Measurements from ENCODE around the gene NR2C2. TPM values are rescaled to one million over a fixed set of nuclear protein-coding genes. Genes with fewer than 3 reads are reported as not detected.

NR2C2 gene
- total RNA-seq, 3 donors from 2014 or later: 36.5 to 39.0 (median 38.8) TPM

GRCh38 chr3:14913926-14914778, 33.2 kb upstream of the NR2C2 start:
- H3K4me1 Mint-ChIP-seq (ENCODE audit: low read depth): no peaks in the 10 kb centered on the region
- no peaks in the 10 kb centered on the region for H3K36me3 Mint-ChIP-seq (ENCODE audit: insufficient read depth)
- no peak overlapping the region for H3K4me3 Mint-ChIP-seq
- DNase-seq (no peak), ATAC-seq (no peak)
- peaks cover 4% of the 10 kb centered on the region for H3K27me3 Mint-ChIP-seq (ENCODE audit: low read depth)
- H3K9me3 Mint-ChIP-seq: no peaks in the 10 kb centered on the region

GRCh38 chr3:14914779-14915117, 32.6 kb upstream of the NR2C2 start:
- no peak overlapping the region for H3K4me3 Mint-ChIP-seq
- DNase-seq: no peak
- H3K9me3 Mint-ChIP-seq: no peaks in the 10 kb centered on the region
- no peaks in the 10 kb centered on the region for H3K4me1 Mint-ChIP-seq (ENCODE audit: low read depth)
- no peak for ATAC-seq
- peaks cover 4% of the 10 kb centered on the region for H3K27me3 Mint-ChIP-seq (ENCODE audit: low read depth)
- H3K36me3 Mint-ChIP-seq (ENCODE audit: insufficient read depth): no peaks in the 10 kb centered on the region

- H3K4me3 Mint-ChIP-seq: no peak overlapping the region
- ATAC-seq (no peak), DNase-seq (no peak)
Observed at GRCh38 chr3:14915636-14916222, 31.7 kb upstream of the NR2C2 start.

GRCh38 chr3:14918356-14918860, 29.0 kb upstream of the NR2C2 start:
- ATAC-seq: no peak
- DNase-seq: no peak
- Mint-ChIP-seq H3K36me3 (ENCODE audit: insufficient read depth) (no peaks in the 10 kb centered on the region), H3K4me3 (no peak overlapping the region), H3K9me3 (no peaks in the 10 kb centered on the region), H3K27me3 (ENCODE audit: low read depth) (no peaks in the 10 kb centered on the region), H3K4me1 (ENCODE audit: low read depth) (no peaks in the 10 kb centered on the region)

More at GRCh38 chr3:14915636-14916222, 31.7 kb upstream of the NR2C2 start:
- H3K36me3 Mint-ChIP-seq (ENCODE audit: insufficient read depth): no peaks in the 10 kb centered on the region
- H3K9me3 Mint-ChIP-seq: no peaks in the 10 kb centered on the region
- H3K27me3 Mint-ChIP-seq (ENCODE audit: low read depth): peaks cover 4% of the 10 kb centered on the region
- H3K4me1 Mint-ChIP-seq (ENCODE audit: low read depth): no peaks in the 10 kb centered on the region

GRCh38 chr3:14920536-14920935, 26.8 kb upstream of the NR2C2 start:
- H3K27me3 Mint-ChIP-seq (ENCODE audit: low read depth): no peaks in the 10 kb centered on the region
- no peaks in the 10 kb centered on the region for H3K9me3 Mint-ChIP-seq
- H3K36me3 Mint-ChIP-seq (ENCODE audit: insufficient read depth): no peaks in the 10 kb centered on the region
- ATAC-seq (no peak), DNase-seq (no peak)
- H3K4me1 Mint-ChIP-seq (ENCODE audit: low read depth): no peaks in the 10 kb centered on the region
- no peak overlapping the region for H3K4me3 Mint-ChIP-seq

- peak; percentile 77 for DNase-seq
- H3K36me3 Mint-ChIP-seq (ENCODE audit: insufficient read depth): no peaks in the 10 kb centered on the region
- no peak overlapping the region for H3K4me3 Mint-ChIP-seq
- no peaks in the 10 kb centered on the region for H3K4me1 Mint-ChIP-seq (ENCODE audit: low read depth)
- no peaks in the 10 kb centered on the region for H3K27me3 Mint-ChIP-seq (ENCODE audit: low read depth)
- no peaks in the 10 kb centered on the region for H3K9me3 Mint-ChIP-seq
- peak; percentile 92 to 93 for ATAC-seq
Observed at GRCh38 chr3:14921034-14921616, 26.3 kb upstream of the NR2C2 start.

- H3K27me3 Mint-ChIP-seq (ENCODE audit: low read depth): no peaks in the 10 kb centered on the region
- H3K36me3 Mint-ChIP-seq (ENCODE audit: insufficient read depth): no peaks in the 10 kb centered on the region
- H3K4me1 Mint-ChIP-seq (ENCODE audit: low read depth): no peaks in the 10 kb centered on the region
- DNase-seq (no peak), ATAC-seq (no peak)
- no peaks in the 10 kb centered on the region for H3K9me3 Mint-ChIP-seq
- H3K4me3 Mint-ChIP-seq: no peak overlapping the region
Observed at GRCh38 chr3:14921811-14922705, 25.3 kb upstream of the NR2C2 start.

GRCh38 chr3:14922863-14923262, 24.5 kb upstream of the NR2C2 start:
- no peak for ATAC-seq
- H3K4me3 Mint-ChIP-seq: no peak overlapping the region
- no peaks in the 10 kb centered on the region for H3K9me3 Mint-ChIP-seq
- no peaks in the 10 kb centered on the region for H3K36me3 Mint-ChIP-seq (ENCODE audit: insufficient read depth)
- H3K4me1 Mint-ChIP-seq (ENCODE audit: low read depth): no peaks in the 10 kb centered on the region
- H3K27me3 Mint-ChIP-seq (ENCODE audit: low read depth): no peaks in the 10 kb centered on the region
- DNase-seq: no peak

- H3K4me3 Mint-ChIP-seq: no peak overlapping the region
- H3K9me3 Mint-ChIP-seq: no peaks in the 10 kb centered on the region
- no peaks in the 10 kb centered on the region for H3K27me3 Mint-ChIP-seq (ENCODE audit: low read depth)
- no peaks in the 10 kb centered on the region for H3K36me3 Mint-ChIP-seq (ENCODE audit: insufficient read depth)
- no peak for DNase-seq
- H3K4me1 Mint-ChIP-seq (ENCODE audit: low read depth): no peaks in the 10 kb centered on the region
- ATAC-seq: no peak
Observed at GRCh38 chr3:14923476-14923875, 23.9 kb upstream of the NR2C2 start.

GRCh38 chr3:14925729-14926591, 21.4 kb upstream of the NR2C2 start:
- DNase-seq: no peak
- H3K9me3 Mint-ChIP-seq: no peaks in the 10 kb centered on the region
- no peaks in the 10 kb centered on the region for H3K4me1 Mint-ChIP-seq (ENCODE audit: low read depth)
- no peaks in the 10 kb centered on the region for H3K27me3 Mint-ChIP-seq (ENCODE audit: low read depth)
- H3K36me3 Mint-ChIP-seq (ENCODE audit: insufficient read depth): no peaks in the 10 kb centered on the region
- H3K4me3 Mint-ChIP-seq: no peak overlapping the region
- ATAC-seq: no peak

- Mint-ChIP-seq H3K4me3 (no peak overlapping the region), H3K4me1 (ENCODE audit: low read depth) (no peaks in the 10 kb centered on the region), H3K36me3 (ENCODE audit: insufficient read depth) (no peaks in the 10 kb centered on the region), H3K9me3 (no peaks in the 10 kb centered on the region), H3K27me3 (ENCODE audit: low read depth) (no peaks in the 10 kb centered on the region)
- no peak for ATAC-seq
- no peak for DNase-seq
Observed at GRCh38 chr3:14926592-14926991, 20.8 kb upstream of the NR2C2 start.

GRCh38 chr3:14927308-14927707, 20.1 kb upstream of the NR2C2 start:
- Mint-ChIP-seq H3K4me1 (ENCODE audit: low read depth) (no peaks in the 10 kb centered on the region), H3K4me3 (no peak overlapping the region), H3K27me3 (ENCODE audit: low read depth) (no peaks in the 10 kb centered on the region), H3K9me3 (no peaks in the 10 kb centered on the region), H3K36me3 (ENCODE audit: insufficient read depth) (no peaks in the 10 kb centered on the region)
- no peak for ATAC-seq
- no peak for DNase-seq

GRCh38 chr3:14929310-14930074, 17.9 kb upstream of the NR2C2 start:
- Mint-ChIP-seq H3K9me3 (no peaks in the 10 kb centered on the region), H3K27me3 (ENCODE audit: low read depth) (no peaks in the 10 kb centered on the region), H3K36me3 (ENCODE audit: insufficient read depth) (no peaks in the 10 kb centered on the region), H3K4me1 (ENCODE audit: low read depth) (no peaks in the 10 kb centered on the region), H3K4me3 (no peak overlapping the region)
- ATAC-seq (no peak), DNase-seq (no peak)

Measured in activated T-cell treated with anti-CD3 and anti-CD28 coated beads, Interleukin-2, amount 50 U/mL, for 4 hours (primary cell).